ENCODE measurements around the gene CXCL3.

CXCL3 gene

DNA sequence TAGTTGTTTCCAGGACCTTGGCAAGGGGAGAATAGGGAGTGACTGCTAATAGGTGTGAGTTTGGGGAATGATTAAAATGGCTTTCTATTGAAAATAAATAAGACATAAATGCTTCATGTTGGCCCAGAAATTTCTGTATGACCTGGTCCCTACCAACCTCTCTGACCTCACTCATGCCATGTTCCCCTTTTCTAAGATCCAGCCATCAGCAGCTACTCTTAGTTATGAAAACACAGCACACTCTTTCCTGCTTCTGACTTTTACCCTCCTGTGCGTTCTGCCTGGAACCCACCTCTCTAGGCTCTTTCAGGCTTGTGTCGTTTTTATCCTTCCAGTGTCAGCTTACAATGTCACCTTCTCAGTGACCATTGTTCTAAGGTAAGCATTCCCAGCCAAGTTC lies 25.2 kb downstream of the CXCL3 start:
- DNase-seq (ENCODE audit: low read depth), result no peak

DNA sequence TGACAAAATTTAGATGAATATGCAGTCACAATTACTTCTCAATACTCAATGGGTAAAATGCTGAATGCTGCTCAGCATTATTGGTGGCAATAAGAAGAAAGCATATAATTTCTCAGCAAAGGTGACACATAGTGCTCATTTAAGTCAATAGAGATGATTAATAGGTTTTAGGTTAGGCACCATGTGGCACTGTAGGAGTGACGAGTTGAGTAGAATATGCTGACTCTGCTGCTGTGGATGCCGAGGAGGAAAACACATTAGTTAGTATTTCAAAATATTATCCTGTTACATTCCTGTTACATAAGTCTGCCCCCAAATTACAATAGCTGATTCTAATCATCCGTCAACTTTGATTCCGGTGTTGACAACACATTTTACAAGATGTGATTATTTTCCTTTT lies 26.4 kb downstream of the CXCL3 start:
- DNase-seq (ENCODE audit: low read depth), result no peak

DNA sequence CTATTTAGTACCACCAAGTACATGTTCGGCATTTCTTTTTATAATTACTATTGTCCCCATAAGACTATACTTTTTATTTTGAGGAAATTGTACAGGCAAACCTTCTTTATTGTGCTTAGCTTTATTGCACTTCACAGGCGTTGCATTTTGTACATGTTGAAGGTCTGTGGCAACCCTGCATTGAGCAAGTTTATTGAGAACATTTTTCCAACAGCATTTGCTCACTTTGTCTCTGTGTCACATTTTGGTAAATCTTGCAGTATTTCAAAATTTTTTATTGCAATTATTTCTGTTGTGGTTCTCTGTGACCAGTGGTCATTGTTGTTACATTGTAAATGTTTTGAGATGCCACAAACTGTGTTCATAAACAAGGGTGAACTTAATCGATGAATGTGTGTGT lies 29.2 kb downstream of the CXCL3 start:
- no peak for DNase-seq (ENCODE audit: low read depth)

DNA sequence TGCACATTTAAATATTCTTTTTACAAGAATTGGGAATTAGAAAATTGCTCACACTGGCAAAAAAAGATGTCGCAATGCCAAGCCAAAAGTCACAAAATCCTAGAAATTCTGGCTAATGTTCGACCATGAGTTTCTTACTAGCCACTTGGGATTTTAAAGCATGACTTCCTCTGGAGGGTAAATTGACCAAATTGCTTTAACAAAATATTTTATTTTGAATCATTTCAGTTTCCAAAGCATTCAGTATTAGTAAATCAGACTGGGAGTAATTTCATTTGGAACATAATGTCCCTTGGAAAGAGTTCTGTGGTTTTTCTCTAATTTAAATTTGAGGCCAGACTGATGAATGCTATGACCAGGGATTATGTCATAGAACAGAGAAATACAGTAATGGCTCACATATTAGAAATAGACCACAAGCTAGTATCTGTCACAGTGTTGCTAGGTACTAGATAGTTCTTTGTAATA lies 32.4 kb downstream of the CXCL3 start:
- peak; percentile 28 for DNase-seq (ENCODE audit: low read depth)

DNA sequence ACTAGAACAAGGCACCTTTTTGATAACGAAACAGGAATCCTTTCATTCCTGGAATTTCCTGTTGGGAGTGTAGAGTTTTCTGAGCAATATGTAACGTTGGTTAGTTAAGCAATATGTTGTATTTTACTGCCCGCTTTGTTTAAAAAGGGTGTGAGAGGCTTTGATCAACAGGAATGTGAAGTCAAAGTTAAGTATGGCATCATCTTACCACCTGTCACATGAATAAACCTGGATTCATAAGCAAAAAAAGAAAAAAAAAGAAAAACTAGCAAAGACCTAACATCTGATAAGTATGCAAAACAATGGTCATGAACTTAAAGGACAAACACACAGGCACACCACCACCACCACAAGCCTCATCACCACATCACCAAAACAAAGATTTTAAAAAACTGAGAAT lies 33.0 kb downstream of the CXCL3 start:
- no peak for DNase-seq (ENCODE audit: low read depth)

DNA sequence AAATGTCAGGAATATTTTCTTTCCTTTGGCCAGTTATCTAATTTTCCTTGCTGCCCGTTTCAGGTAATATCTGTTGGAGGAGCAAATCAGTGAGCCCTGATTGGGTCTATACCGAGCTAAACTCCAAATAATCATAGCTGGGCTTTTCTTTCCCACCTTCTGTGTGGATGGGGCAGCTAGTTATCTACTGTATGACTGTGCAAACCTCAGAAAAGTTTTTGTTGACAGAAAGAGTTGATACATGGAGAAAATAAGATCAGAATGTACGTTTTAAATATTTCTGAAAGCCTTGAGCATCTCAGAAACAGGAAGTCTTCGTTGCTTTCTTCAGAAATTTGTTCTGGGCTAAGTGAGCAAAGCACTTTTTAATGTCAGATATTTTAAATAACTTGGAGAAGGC lies 33.8 kb downstream of the CXCL3 start:
- no peak for DNase-seq (ENCODE audit: low read depth)

DNA sequence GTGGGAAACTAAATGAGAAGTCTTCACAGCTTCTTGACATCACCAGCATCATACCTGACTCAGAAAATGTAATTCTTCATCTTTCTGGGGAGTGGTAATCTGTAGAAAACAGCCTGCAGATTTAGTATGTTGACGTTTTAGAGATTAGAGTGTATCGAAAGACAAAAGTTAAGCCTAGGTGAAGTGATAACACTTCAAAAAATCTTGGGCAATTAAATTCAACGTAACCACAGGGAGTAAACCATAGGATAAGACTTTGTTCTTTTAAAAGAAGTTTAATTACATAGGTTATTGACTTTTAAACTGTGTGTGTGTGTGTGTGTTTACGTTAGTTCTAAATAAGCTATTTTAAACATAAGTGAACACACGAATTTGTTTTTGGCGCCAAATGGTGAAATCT lies 38.2 kb downstream of the CXCL3 start:
- DNase-seq (ENCODE audit: low read depth), result no peak

DNA sequence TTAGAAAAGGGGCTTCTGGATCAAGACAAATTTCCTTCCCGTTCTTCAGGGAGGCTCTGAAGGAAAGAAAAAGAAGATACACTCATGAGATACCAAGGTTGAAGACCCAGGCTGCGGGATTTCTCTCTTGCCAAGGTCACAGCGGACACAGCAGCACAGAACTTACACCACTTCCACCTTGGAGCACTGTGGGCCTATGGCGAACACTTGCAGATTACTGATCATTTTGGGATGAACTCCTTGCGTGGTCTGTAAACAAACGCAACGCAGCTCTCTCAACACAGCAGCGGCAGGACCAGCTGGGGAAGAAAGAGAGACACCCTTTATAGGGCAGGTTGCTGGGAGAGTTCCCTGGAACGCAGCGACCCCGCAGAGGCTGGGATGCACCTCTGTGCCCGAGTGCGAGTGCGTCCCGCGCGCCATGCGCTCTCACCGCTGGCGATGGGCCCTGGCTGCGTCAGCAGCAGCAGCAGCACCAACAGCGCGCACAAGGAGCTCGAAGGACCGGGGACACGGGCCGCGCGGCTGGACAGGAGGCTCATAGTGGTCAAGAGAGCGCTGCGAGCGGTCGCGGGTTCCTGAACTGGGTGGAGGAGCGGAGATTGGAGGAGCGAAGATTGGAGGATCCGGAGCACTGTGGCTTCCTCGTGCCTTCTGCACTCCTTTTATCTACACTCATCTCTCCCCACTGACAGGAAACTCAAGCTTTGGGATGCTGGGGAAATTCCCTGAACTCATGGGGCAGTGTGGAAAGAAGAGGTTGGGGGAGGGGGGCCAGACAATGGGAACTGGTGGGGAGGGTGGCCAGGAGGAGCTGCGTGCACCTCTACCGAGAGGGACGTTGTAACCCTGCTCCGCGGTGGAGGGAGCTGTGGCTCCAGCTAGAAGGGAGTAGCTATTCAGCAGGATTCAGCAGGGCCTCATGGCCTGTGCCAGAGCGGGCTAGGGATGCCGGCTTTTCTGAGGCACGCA lies 40.2 kb downstream of the CXCL3 start, which contains the start of gene CXCL5:
TSS of gene CXCL5 (minus strand) at position 638 of the 972 bp plus-strand sequence. CDS start at position 542, 96 bp downstream.
- peak; percentile 60 for DNase-seq (ENCODE audit: low read depth)

DNA sequence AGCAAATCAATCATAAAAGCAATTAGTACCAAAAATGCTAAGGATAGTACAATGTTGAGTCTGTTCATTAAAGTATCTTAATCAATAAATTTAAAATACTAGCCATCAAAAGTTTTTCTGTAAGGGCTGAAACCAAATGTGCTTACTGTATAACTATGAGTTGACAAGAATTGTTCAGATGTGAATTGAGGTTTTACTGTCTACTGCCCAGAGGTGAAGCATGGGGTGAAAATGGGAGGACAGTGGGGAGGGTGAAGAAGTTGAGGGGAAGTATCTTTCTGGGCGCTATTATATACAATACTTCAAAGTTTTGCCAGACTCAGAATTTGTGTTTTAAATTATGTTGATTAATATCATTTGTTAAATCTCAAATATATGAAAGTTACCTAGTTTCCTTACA lies 46.4 kb downstream of the CXCL3 start:
- no peak for DNase-seq (ENCODE audit: low read depth)

DNA sequence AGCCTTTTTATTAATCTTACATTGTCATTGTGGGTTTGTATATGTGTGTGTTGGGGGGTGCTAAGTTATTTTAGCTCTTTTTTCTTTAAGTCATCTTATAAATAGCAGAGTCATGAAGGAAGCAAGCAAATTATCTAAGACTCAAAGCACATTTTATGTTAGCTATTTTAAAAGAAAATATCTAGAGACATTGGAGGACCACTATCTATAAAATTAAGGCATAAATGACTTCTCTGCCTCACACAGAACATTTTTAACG lies 46.8 kb downstream of the CXCL3 start:
- DNase-seq (ENCODE audit: low read depth), result no peak

DNA sequence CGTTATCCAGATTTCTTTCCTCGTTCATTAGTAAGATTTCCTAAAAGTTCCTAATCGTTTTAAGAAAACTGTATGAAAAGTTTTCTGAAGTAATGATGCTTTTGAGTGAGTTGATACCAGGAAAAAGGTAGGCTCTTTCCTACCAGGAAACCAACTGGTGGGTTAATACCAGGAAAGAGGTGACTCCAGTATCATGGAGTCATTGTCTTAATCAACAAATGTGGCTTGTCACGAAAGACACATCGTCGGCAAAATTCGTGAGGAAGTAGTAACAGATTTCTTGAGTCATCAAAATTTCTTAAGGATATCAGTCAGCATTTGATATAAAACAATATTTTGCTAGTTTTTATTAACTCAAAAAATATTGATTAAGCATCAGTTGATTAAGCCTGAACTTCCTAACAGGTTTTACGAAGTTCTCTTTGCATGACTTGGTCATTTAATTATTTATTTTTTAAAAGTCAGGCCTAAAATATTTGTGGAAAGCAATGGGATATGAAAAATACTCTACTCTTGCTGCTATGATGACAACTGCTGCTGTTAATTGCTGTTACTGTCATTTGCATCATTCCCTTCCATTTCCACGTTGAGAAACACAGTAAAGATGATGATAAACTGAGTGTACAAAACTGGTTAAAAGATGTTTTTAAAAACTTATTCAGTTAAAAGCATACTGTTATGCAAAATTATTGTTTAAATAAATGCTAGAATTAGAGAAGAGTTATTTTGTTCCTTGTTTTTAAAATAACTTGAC lies 47.3 kb downstream of the CXCL3 start:
- no peak for DNase-seq (ENCODE audit: low read depth)

DNA sequence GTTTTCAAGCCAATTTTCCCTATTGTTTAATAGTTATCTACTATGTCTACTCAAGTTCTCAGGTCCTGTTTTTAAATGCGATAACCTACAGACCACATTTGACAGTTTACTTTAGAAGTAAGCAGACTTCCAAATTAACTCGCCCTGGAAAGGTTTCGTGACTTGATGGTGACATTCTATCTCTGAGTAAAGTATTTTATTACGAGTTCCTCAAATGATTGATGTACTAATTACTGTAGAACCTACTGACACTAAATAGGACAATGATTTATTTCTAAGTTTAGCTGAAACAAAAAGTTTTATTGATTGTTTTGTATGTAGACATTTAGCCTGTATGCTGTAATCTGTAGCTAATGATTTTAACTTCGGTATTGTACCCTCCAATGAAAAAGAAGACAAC lies 48.6 kb downstream of the CXCL3 start:
- DNase-seq (ENCODE audit: low read depth), result no peak

DNA sequence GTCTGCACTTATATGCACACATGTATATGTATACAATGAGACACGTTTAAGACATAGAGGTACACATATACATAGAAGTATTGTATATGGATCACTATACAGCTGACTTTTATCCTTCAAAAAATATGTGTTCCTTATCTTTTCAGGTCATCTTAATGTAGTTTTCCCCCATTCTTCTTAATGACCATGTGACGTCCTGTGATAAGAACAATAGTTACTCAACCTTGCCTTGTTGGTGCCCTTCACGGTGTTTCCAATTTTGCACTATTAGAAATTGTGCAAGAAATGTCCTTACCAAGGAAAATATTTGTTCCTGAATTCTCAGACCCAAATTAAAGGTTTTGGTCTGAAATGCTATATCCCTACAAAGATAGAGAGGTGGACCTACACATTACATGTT lies 49.5 kb downstream of the CXCL3 start:
- no peak for DNase-seq (ENCODE audit: low read depth)

DNA sequence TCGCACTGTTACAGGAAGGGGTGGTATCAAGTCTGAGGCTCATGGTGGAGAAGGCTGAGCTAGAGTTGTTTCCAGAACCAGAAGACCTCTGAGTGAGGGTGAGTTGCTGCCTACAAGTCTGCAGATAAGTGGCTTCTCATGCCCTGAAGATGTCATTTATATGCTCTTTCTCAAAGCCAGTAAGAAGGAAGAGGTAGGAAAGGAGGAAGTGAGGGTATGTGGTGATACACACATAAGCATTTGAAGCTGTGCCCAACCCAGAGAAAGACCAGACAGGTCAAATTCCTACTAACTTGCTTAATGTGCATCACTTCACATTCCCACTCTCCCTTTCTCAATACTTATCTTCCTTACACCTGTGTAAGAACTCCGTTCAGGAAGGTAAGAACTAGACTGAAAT lies 50.4 kb downstream of the CXCL3 start, which contains the start of gene PPBP:
TSS of gene PPBP (minus strand) at position 130 of the 400 bp plus-strand sequence. CDS start at position 43, 87 bp downstream.
- DNase-seq (ENCODE audit: low read depth), result no peak
